K562 (cell line): ENCODE results near the gene CARMIL1. TPM values are rescaled to one million over a fixed set of nuclear protein-coding genes. Genes with fewer than 3 reads are reported as not detected.

Source experiments
- ATAC-seq: fragments of 200-7000 bp; cut with Tn5 transposase; 3 replicates; pipeline ENCODE4 v1.9.1; 2020; ENCODE audit warnings: moderate library complexity
- BruUV-seq: library from RNA; stranded (reverse); fragments of 400-500 nt; replicated peaks from 2 replicates; lab custom pipeline; 2021; lab: Mats Ljungman, UMichigan
- CTCF ChIA-PET: fragments of 300-600 bp; formaldehyde crosslinking; extraction: SDS; loops from one replicate; lab custom pipeline; 2021; ENCODE audit warnings: low intra/inter-chr PET ratio; lab: Yijun Ruan, JAX
- POLR2A ChIA-PET: fragments of 300-600, 350-650 bp; sonication (Branson Sonifier 250); formaldehyde crosslinking; extraction: SDS; loops from one replicate; lab custom pipeline; 2021; ENCODE audit warnings: antibody characterized with exemption, inconsistent platforms; lab: Yijun Ruan, JAX
- DNase-seq, 4 experiments: peaks; one replicate each; pipeline versions ENCODE4 v3.0.0 to v3.0.0-alpha.2; 2011 to 2018; ENCODE audit warnings: low spot score in 3 of 4, mixed read lengths in 3 of 4; ENCODE audit errors: extremely low read depth in 1 of 4
- FAIRE-seq: peaks from 2 replicates; lab custom pipeline; 2011; peaks lifted over from hg19 to GRCh38; lab: Jason Lieb, UNC
- H2AFZ ChIP-seq: 2 replicates; pipeline ENCODE4 v1.6.0; 2011; ENCODE audit warnings: low read depth, low read length, control low read depth, inconsistent platforms
- H3K27ac ChIP-seq: fragments of 200-600 bp; 3 replicates; pipeline ENCODE4 v1.8.0; 2011; ENCODE audit warnings: low read depth, mild to moderate bottlenecking, control low read depth, inconsistent platforms, low read length, moderate library complexity, mixed read lengths; ENCODE audit errors: extremely low read depth
- H3K27me3 ChIP-seq, 2 experiments: fragments of 300-600 bp in 1 of 2; 2 replicates in 1 of 2; 3 replicates in 1 of 2; pipeline versions ENCODE4 v1.6.0 to v1.8.0; 2011; ENCODE audit warnings: inconsistent platforms in 2 of 2, low read length in 2 of 2, mild to moderate bottlenecking in 1 of 2, mixed read lengths in 1 of 2, moderate library complexity in 1 of 2; ENCODE audit not compliant: control insufficient read depth in 2 of 2, insufficient read depth in 2 of 2
- H3K36me3 ChIP-seq: fragments of 300-600 bp; 3 replicates; pipeline ENCODE4 v1.8.0; 2011; ENCODE audit warnings: mild to moderate bottlenecking, low read length, inconsistent platforms; ENCODE audit not compliant: control insufficient read depth, insufficient read depth
- H3K4me1 ChIP-seq, 2 experiments: fragments of 200-600 bp in 1 of 2; replicated peaks in 1 of 2; 2 replicates in 1 of 2; 3 replicates in 1 of 2; pipeline versions ENCODE4 v1.5.1 to v1.8.0; 2011; ENCODE audit warnings: inconsistent platforms in 2 of 2, low read length in 2 of 2, mild to moderate bottlenecking in 1 of 2, mixed read lengths in 1 of 2, moderate library complexity in 1 of 2; ENCODE audit not compliant: control insufficient read depth in 2 of 2, insufficient read depth in 2 of 2
- H3K4me2 ChIP-seq: 2 replicates; pipeline ENCODE4 v1.6.1; 2011; ENCODE audit warnings: low read length, control low read depth, inconsistent platforms, mixed read lengths; ENCODE audit not compliant: insufficient read depth
- H3K4me3 ChIP-seq: fragments of 200-600 bp; sonication (generic), shearing (Covaris generic); 2 replicates; pipeline ENCODE4 v1.5.1; 2016; ENCODE audit warnings: control low read depth, inconsistent platforms
- H3K79me2 ChIP-seq: fragments of 200-600 bp; 3 replicates; pipeline ENCODE4 v1.8.0; 2011; ENCODE audit warnings: low read length, inconsistent platforms; ENCODE audit not compliant: control insufficient read depth, insufficient read depth
- H3K9ac ChIP-seq, 2 experiments: 2 replicates each; pipeline versions ENCODE4 v1.6.0 to v1.6.1; 2011; ENCODE audit warnings: low read depth in 2 of 2, low read length in 2 of 2, control low read depth in 1 of 2, inconsistent platforms in 1 of 2, mild to moderate bottlenecking in 1 of 2, mixed read lengths in 1 of 2; ENCODE audit not compliant: insufficient read depth in 1 of 2
- H3K9me1 ChIP-seq: one replicate; pipeline ENCODE4 v1.6.0; 2011; ENCODE audit warnings: inconsistent platforms, mild to moderate bottlenecking, low read length, moderate library complexity; ENCODE audit not compliant: control insufficient read depth, insufficient read depth
- H3K9me3 ChIP-seq: replicated peaks from 2 replicates; pipeline ENCODE4 v1.5.1; 2011; ENCODE audit warnings: low read depth, low read length, inconsistent platforms; ENCODE audit not compliant: control insufficient read depth, insufficient read depth
- H4K20me1 ChIP-seq: replicated peaks from 2 replicates; pipeline ENCODE4 v1.6.1; 2011; ENCODE audit warnings: low read length, inconsistent platforms, mixed read lengths; ENCODE audit not compliant: control insufficient read depth, insufficient read depth
- CEBPB ChIP-seq: fragments of 450-650 bp; IDR thresholded peaks from 2 replicates; pipeline ENCODE4 v1.6.1; 2016; ENCODE audit warnings: missing genetic modification characterization, missing compliant biosample characterization
- EP400 ChIP-seq: fragments of 450-650 bp; IDR thresholded peaks from 2 replicates; pipeline ENCODE4 v1.6.1; 2017; ENCODE audit warnings: antibody characterized with exemption, mild to moderate bottlenecking, moderate library complexity
- HMG20B ChIP-seq: fragments of 250-450 bp; sonication (Bioruptor Pico); IDR thresholded peaks from 2 replicates; pipeline ENCODE4 v1.5.0; 2021; ENCODE audit warnings: mild to moderate bottlenecking
- HNRNPK ChIP-seq: fragments of 200-400 bp; formaldehyde crosslinking; IDR thresholded peaks from one replicate; pipeline ENCODE4 v1.6.1; 2018; ENCODE audit warnings: mild to moderate bottlenecking, low read depth, low read length; ENCODE audit not compliant: poor library complexity, severe bottlenecking
- SMAD1 ChIP-seq: fragments of 150-350 bp; IDR thresholded peaks from 2 replicates; pipeline ENCODE4 v1.6.1; 2014; ENCODE audit warnings: low read length, low read depth; ENCODE audit not compliant: partially characterized antibody
- TARDBP ChIP-seq: fragments of 450-650 bp; IDR thresholded peaks from 2 replicates; pipeline ENCODE4 v1.6.1; 2016
- TFAP4 ChIP-seq: sonication (generic); formaldehyde crosslinking; IDR thresholded peaks from 2 replicates; pipeline ENCODE4 v1.8.0; 2022; ENCODE audit warnings: missing genetic modification reagents, mild to moderate bottlenecking, moderate library complexity, borderline replicate concordance
- ZNF274 ChIP-seq: IDR thresholded peaks from 2 replicates; pipeline ENCODE4 v1.6.1; 2011; ENCODE audit warnings: low read depth, mild to moderate bottlenecking, low read length, moderate library complexity, borderline replicate concordance
- WGBS: fragments of 100-300 bp; shearing (Covaris generic); methylation state at CpG from one replicate; pipeline ENCODE4 v1.1.6; 2016; ENCODE audit warnings: low coverage, mixed read lengths; ENCODE audit not compliant: insufficient coverage; ENCODE audit errors: missing lambda C conversion rate; 5-methylcytosine and 5-hydroxymethylcytosine counted together
- in situ Hi-C: fragments of 300-500 bp; cut with MboI; formaldehyde crosslinking; loops from 4 replicates; pipeline ENCODE4 v1.15.0; 2018; ENCODE audit warnings: inconsistent platforms, mixed read lengths
- intact Hi-C: fragments of 100-400 bp; cut with micrococcal nuclease; formaldehyde crosslinking; loops from 2 replicates; pipeline ENCODE4 v1.14.2; 2022
- polyA plus RNA-seq, 8 experiments: library from polyadenylated mRNA; depleted of rRNA in 4 of 8; stranded (reverse) in 5 of 8; unstranded in 3 of 8; fragments of >200 nt; fragmentation: Nextera tagmentation in 2 of 8; fragmentation: Illumina TruSeq in 1 of 8; extraction: Ambion mirVana in 2 of 8; extraction: Trizol in 1 of 8; gene quantifications; 2 replicates each; pipeline versions ENCODE4 v1.2.1 to v1.2.3, GENCODE V29; 2011 to 2014; ENCODE audit warnings: inconsistent platforms in 1 of 8, missing spikeins in 1 of 8
- total RNA-seq, 7 experiments: library from RNA; depleted of rRNA in 6 of 7; stranded (reverse); fragments of >200 nt in 6 of 7; fragmentation: Illumina TruSeq in 2 of 7; extraction: Trizol in 2 of 7; gene quantifications; 2 replicates each; pipeline versions ENCODE4 v1.2.1 to v1.2.3, GENCODE V29; 2011 to 2021; ENCODE audit warnings: low replicate concordance in 1 of 7
- TF ChIP-seq, protein P1 (sequence below): fragments of 200-800 bp; sonication (Bioruptor generic); IDR thresholded peaks from 2 replicates; pipeline ENCODE4 v1.6.1; 2017; ENCODE audit warnings: missing genetic modification characterization, missing compliant biosample characterization
- TF ChIP-seq, protein P2 (sequence below): fragments of 250-450 bp; sonication (Bioruptor Pico); IDR thresholded peaks from 2 replicates; pipeline ENCODE4 v1.8.0; 2022; ENCODE audit warnings: moderate library complexity, mild to moderate bottlenecking, inconsistent platforms
- TF ChIP-seq, protein P3 (sequence below): fragments of 450-650 bp; formaldehyde crosslinking; IDR thresholded peaks from 2 replicates; pipeline ENCODE4 v1.4.0; 2020; ENCODE audit warnings: mild to moderate bottlenecking, moderate library complexity
- TF ChIP-seq, protein P4 (sequence below): fragments of 250-450 bp; sonication (Bioruptor Pico); IDR thresholded peaks from 2 replicates; pipeline ENCODE4 v1.8.0; 2021; ENCODE audit warnings: borderline replicate concordance, mild to moderate bottlenecking, moderate library complexity; ENCODE audit not compliant: poor library complexity, severe bottlenecking
- TF ChIP-seq, protein P5 (sequence below): fragments of 250-450 bp; sonication (Bioruptor Pico); IDR thresholded peaks from 2 replicates; pipeline ENCODE4 v1.8.0; 2022; ENCODE audit warnings: moderate library complexity, mild to moderate bottlenecking, inconsistent platforms

CARMIL1 gene
- total and polyA plus RNA-seq, 9 of the 15 experiments (the other 6 are each of a cell fraction or from before 2014, with no cell fraction given): 0.04 to 0.32 (median 0.10) TPM; not detected in 1

GRCh38 chr6:25352285-25352684, 73.1 kb downstream of the CARMIL1 start (continued):
- TF ChIP-seq, protein P1, sequence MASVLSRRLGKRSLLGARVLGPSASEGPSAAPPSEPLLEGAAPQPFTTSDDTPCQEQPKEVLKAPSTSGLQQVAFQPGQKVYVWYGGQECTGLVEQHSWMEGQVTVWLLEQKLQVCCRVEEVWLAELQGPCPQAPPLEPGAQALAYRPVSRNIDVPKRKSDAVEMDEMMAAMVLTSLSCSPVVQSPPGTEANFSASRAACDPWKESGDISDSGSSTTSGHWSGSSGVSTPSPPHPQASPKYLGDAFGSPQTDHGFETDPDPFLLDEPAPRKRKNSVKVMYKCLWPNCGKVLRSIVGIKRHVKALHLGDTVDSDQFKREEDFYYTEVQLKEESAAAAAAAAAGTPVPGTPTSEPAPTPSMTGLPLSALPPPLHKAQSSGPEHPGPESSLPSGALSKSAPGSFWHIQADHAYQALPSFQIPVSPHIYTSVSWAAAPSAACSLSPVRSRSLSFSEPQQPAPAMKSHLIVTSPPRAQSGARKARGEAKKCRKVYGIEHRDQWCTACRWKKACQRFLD (CRISPR knock-in tag): no peak
- TF ChIP-seq TARDBP (no peak), EP400 (no peak)

DNA sequence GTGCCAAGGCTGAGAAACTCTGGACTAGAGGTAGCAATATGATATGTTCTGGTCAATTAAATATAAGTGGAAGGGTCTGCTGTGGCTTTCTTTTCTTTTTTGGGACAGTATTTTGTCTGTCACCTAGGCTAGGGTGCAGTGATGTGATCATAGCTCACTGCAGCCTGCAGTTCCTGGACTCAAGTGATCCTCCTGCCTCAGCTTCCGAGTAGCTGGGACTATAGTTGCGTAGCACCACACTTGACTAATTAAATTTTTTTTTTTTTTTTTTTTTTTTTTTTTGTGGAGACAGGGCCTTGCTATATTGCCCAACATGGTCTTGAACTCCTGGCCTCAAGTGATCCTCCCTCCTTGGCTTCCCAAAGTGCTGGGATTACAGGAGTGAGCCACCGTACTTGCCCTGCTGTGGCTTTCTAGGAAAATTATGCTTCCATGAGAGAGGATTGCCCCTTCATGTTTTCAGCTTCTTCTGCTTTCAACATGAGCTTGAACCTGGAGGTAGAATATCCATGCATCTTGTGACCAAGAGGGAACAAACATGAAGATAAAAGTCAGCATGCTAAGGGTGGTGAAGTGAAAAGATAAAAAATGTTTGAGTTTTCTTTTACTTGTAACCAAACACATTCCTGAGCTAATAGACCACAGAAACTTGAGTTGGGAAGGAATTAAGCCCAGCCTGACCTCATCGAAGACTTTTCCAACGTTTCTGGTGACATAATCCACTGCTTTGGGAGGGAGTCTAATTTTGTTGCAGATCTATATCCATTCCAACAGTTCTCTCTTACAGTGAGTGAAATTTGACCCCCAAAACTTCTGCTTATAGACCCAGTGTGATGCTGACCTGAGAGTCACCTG, 75.1 kb downstream of the CARMIL1 start:
- WGBS: 0% methylated on average over 5 of the region's 5 CpGs
- ChIA-PET CTCF (interaction anchor here (0.6 kb wide), 1 partner anchor 229 kb away, joined by 5 read pairs; no protein-coding TSS in a partner anchor), POLR2A (no interaction called here)
- TF ChIP-seq HMG20B (CRISPR knock-in tag) (no peak), CEBPB (tag) (no peak), ZNF274 (no peak), TFAP4 (CRISPR knock-in tag) (no peak), SMAD1 (no peak), HNRNPK (no peak)
- TF ChIP-seq, protein P2, sequence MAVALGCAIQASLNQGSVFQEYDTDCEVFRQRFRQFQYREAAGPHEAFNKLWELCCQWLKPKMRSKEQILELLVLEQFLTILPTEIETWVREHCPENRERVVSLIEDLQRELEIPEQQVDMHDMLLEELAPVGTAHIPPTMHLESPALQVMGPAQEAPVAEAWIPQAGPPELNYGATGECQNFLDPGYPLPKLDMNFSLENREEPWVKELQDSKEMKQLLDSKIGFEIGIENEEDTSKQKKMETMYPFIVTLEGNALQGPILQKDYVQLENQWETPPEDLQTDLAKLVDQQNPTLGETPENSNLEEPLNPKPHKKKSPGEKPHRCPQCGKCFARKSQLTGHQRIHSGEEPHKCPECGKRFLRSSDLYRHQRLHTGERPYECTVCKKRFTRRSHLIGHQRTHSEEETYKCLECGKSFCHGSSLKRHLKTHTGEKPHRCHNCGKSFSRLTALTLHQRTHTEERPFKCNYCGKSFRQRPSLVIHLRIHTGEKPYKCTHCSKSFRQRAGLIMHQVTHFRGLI: no peak
- TF ChIP-seq, protein P3, sequence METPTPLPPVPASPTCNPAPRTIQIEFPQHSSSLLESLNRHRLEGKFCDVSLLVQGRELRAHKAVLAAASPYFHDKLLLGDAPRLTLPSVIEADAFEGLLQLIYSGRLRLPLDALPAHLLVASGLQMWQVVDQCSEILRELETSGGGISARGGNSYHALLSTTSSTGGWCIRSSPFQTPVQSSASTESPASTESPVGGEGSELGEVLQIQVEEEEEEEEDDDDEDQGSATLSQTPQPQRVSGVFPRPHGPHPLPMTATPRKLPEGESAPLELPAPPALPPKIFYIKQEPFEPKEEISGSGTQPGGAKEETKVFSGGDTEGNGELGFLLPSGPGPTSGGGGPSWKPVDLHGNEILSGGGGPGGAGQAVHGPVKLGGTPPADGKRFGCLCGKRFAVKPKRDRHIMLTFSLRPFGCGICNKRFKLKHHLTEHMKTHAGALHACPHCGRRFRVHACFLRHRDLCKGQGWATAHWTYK: no peak
- TF ChIP-seq, protein P4, sequence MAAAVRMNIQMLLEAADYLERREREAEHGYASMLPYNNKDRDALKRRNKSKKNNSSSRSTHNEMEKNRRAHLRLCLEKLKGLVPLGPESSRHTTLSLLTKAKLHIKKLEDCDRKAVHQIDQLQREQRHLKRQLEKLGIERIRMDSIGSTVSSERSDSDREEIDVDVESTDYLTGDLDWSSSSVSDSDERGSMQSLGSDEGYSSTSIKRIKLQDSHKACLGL (CRISPR knock-in tag): no peak
- TF ChIP-seq, protein P5, sequence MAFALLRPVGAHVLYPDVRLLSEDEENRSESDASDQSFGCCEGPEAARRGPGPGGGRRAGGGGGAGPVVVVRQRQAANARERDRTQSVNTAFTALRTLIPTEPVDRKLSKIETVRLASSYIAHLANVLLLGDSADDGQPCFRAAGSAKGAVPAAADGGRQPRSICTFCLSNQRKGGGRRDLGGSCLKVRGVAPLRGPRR (CRISPR knock-in tag): no peak

More for the DNA sequence above, 75.1 kb downstream of the CARMIL1 start:
- no peaks in the 10 kb centered on the region for H3K9me3 ChIP-seq
- BruUV-seq: no TSS peak
- intact Hi-C loops (no loop called here), in situ Hi-C loops (no loop called here)
- DNase-seq (no peak), ATAC-seq (no peak), FAIRE-seq (no peak)
- no peaks in the 10 kb centered on the region for H3K9me1 ChIP-seq
- no peak overlapping the region for H3K4me3 ChIP-seq
- H3K4me1 ChIP-seq: no peaks in the 10 kb centered on the region
- no peaks in the 10 kb centered on the region for H3K27me3 ChIP-seq
- H4K20me1 ChIP-seq: no peaks in the 10 kb centered on the region
- H3K79me2 ChIP-seq: no peaks in the 10 kb centered on the region
- no peaks in the 10 kb centered on the region for H3K36me3 ChIP-seq
- H3K9ac ChIP-seq: no peak overlapping the region
- H3K4me2 ChIP-seq: no peak overlapping the region
- H2AFZ ChIP-seq: no peak overlapping the region
- no peak overlapping the region for H3K27ac ChIP-seq
